A375 (cell line): Measurements from ENCODE around the gene MELK. TPM values are rescaled to one million over a fixed set of nuclear protein-coding genes. Genes with fewer than 3 reads are reported as not detected.

Source experiments
- total RNA-seq: library from RNA; depleted of rRNA; stranded (reverse); fragments of >200 nt; shearing (Covaris generic); gene quantifications from 2 replicates; pipeline ENCODE4 v1.2.3, GENCODE V29; 2014; rRNA removed

Gene MELK
- total RNA-seq, result 44.6 and 46.8 TPM in 2 replicates

GRCh38 chr9:36572515-36573418 lies at the start of gene MELK:
Gene MELK (plus strand): TSS chr9:36572895. CDS start chr9:36581682, 8,787 bp downstream.

Other genes with a start within 250 kb of the MELK start
- 4.1 and 5.7 TPM in 2 replicates for gene RNF38, start 172.6 kb upstream of the MELK start, total RNA-seq